Peyer's patch (tissue), 4 donors: ENCODE measurements around the gene CFAP58. TPM values are rescaled to one million over a fixed set of nuclear protein-coding genes. Genes with fewer than 3 reads are reported as not detected.
A peak's percentile ranks its signal among the peaks of the same experiment; 100 is the strongest.

Experiments
- DNase-seq, 3 donors: peaks; one replicate each; pipeline ENCODE4 v3.0.0-alpha.2; 2017 to 2019
- H3K27ac ChIP-seq, 4 donors: fragments of 200-600 bp; sonication (generic); one replicate each; pipeline ENCODE4 v1.5.1; 2016 to 2019
- H3K27me3 ChIP-seq, 2 donors: fragments of 200-600 bp; sonication (generic); one replicate each; pipeline ENCODE4 v1.5.1; 2019
- H3K36me3 ChIP-seq, 3 donors: fragments of 200-600 bp; sonication (generic); one replicate each; pipeline ENCODE4 v1.5.1; 2016 to 2019
- H3K4me1 ChIP-seq, 4 donors: fragments of 200-600 bp; sonication (generic); one replicate each; pipeline ENCODE4 v1.5.1; 2016 to 2019
- H3K4me3 ChIP-seq, 4 donors: fragments of 200-600 bp; sonication (generic); 1 replicate in 3 of 4; 2 replicates in 1 of 4; pipeline ENCODE4 v1.5.1; 2016 to 2019; ENCODE audit warnings: mild to moderate bottlenecking in 1 of 4
- H3K9me3 ChIP-seq, 4 donors: fragments of 200-600 bp; sonication (generic); one replicate each; pipeline ENCODE4 v1.5.1; 2016 to 2019; ENCODE audit warnings: mild to moderate bottlenecking in 1 of 4
- CTCF ChIP-seq, 6 experiments: fragments of 450-650 bp in 4 of 6; fragments of 200-600 bp in 2 of 6; sonication (generic) in 1 of 6; IDR thresholded peaks; one replicate each; pipeline ENCODE4 v1.5.1; 2017 to 2019; ENCODE audit warnings: antibody characterized with exemption in 6 of 6, mild to moderate bottlenecking in 3 of 6, moderate library complexity in 1 of 6
- POLR2A ChIP-seq, 2 donors: fragments of 450-650 bp; IDR thresholded peaks; one replicate each; pipeline ENCODE4 v1.5.1; 2017; ENCODE audit warnings: antibody characterized with exemption in 2 of 2, mild to moderate bottlenecking in 2 of 2, moderate library complexity in 2 of 2
- total RNA-seq, 4 donors: library from RNA; depleted of rRNA; stranded (reverse); fragments of >200 nt; gene quantifications; one replicate each; pipeline ENCODE4 v1.1.0, GENCODE V29; 2016

CFAP58 gene
- total RNA-seq, 4 donors from 2014 or later: 2.5 TPM; not detected in 3

- H3K9me3 ChIP-seq: no peaks in the 10 kb centered on the region
- peak; percentile 82 to 92 (median 85) for DNase-seq
- no peaks in the 10 kb centered on the region for H3K27me3 ChIP-seq
- no peaks in the 10 kb centered on the region for H3K36me3 ChIP-seq
- H3K4me1 ChIP-seq: peaks cover 0 to 36% (median 3%) of the 10 kb centered on the region in 4 donors
- TF ChIP-seq CTCF (IDR thresholded peaks at IDR 0.05): peak in 1 of 6 experiments; percentile 8
- TF ChIP-seq POLR2A (IDR thresholded peaks at IDR 0.05): peak; percentile 76 to 82
- peak within 1 kb of the TSS; percentile 76 to 95 (median 82) for H3K4me3 ChIP-seq
- peak within 1 kb of the TSS; percentile 89 to 98 (median 94) for H3K27ac ChIP-seq
Observed at GRCh38 chr10:104337985-104338735, 15.5 kb upstream of the CFAP58 start, which contains the start of gene ITPRIP. Gene ITPRIP (minus strand): TSS chr10:104338465. CDS start chr10:104316051, 22,414 bp downstream.

- peak in 1 of 3 donors; percentile 50 for DNase-seq
- H3K27ac ChIP-seq: peak overlapping the region; percentile 89 to 98 (median 94)
- no peaks in the 10 kb centered on the region for H3K27me3 ChIP-seq
- no peak for TF ChIP-seq CTCF (IDR thresholded peaks at IDR 0.05)
- no peak for TF ChIP-seq POLR2A (IDR thresholded peaks at IDR 0.05)
- H3K4me1 ChIP-seq: peaks cover 0 to 27% (median 3%) of the 10 kb centered on the region in 4 donors
- no peaks in the 10 kb centered on the region for H3K9me3 ChIP-seq
- no peaks in the 10 kb centered on the region for H3K36me3 ChIP-seq
- peak overlapping the region in 3 of 4 donors; percentile 76 to 95 (median 77) for H3K4me3 ChIP-seq
Observed at GRCh38 chr10:104339469-104340110, 14.0 kb upstream of the CFAP58 start.

- H3K4me1 ChIP-seq: peaks cover 0 to 22% (median 1%) of the 10 kb centered on the region in 4 donors
- no peak for TF ChIP-seq POLR2A (IDR thresholded peaks at IDR 0.05)
- TF ChIP-seq CTCF (IDR thresholded peaks at IDR 0.05): no peak
- H3K36me3 ChIP-seq: no peaks in the 10 kb centered on the region
- no peaks in the 10 kb centered on the region for H3K27me3 ChIP-seq
- no peak for DNase-seq
- no peaks in the 10 kb centered on the region for H3K9me3 ChIP-seq
- H3K27ac ChIP-seq: peak overlapping the region; percentile 8 to 97 (median 90)
- no peak overlapping the region for H3K4me3 ChIP-seq
Observed at GRCh38 chr10:104340111-104340526, 13.5 kb upstream of the CFAP58 start.

GRCh38 chr10:104340641-104341040, 13.0 kb upstream of the CFAP58 start:
- H3K9me3 ChIP-seq: no peaks in the 10 kb centered on the region
- peak overlapping the region in 2 of 4 donors; percentile 8 to 97 for H3K27ac ChIP-seq
- no peak for DNase-seq
- no peaks in the 10 kb centered on the region for H3K27me3 ChIP-seq
- no peak for TF ChIP-seq CTCF (IDR thresholded peaks at IDR 0.05)
- no peak for TF ChIP-seq POLR2A (IDR thresholded peaks at IDR 0.05)
- H3K4me1 ChIP-seq: peaks cover 0 to 17% (median 0%) of the 10 kb centered on the region in 4 donors
- H3K36me3 ChIP-seq: no peaks in the 10 kb centered on the region
- H3K4me3 ChIP-seq: no peak overlapping the region

- Histone ChIP-seq H3K4me1 (peaks cover 0 to 6% (median 0%) of the 10 kb centered on the region in 4 donors), H3K27ac (no peak overlapping the region), H3K36me3 (no peaks in the 10 kb centered on the region), H3K4me3 (no peak overlapping the region), H3K27me3 (no peaks in the 10 kb centered on the region), H3K9me3 (no peaks in the 10 kb centered on the region)
- no peak for DNase-seq
- TF ChIP-seq CTCF (IDR thresholded peaks at IDR 0.05) (no peak), POLR2A (IDR thresholded peaks at IDR 0.05) (no peak)
Observed at GRCh38 chr10:104342941-104343411, 10.7 kb upstream of the CFAP58 start.
